ENCODE results near the gene DYRK3. TPM values are rescaled to one million over a fixed set of nuclear protein-coding genes. Genes with fewer than 3 reads are reported as not detected.

The DYRK3 gene
- total RNA-seq, 1 donor from 2014 or later, result 1.7 TPM

GRCh38 chr1:206631085-206631509, 4.2 kb upstream of the DYRK3 start:
- Mint-ChIP-seq H3K27ac (ENCODE audit: unreplicated experiment) (no peak overlapping the region), H3K4me1 (ENCODE audit: unreplicated experiment) (peaks cover 13% of the 10 kb centered on the region), H3K9me3 (ENCODE audit: unreplicated experiment) (no peaks in the 10 kb centered on the region), H3K27me3 (ENCODE audit: unreplicated experiment) (peaks cover 20% of the 10 kb centered on the region), H3K4me3 (ENCODE audit: unreplicated experiment) (no peak overlapping the region), H3K36me3 (ENCODE audit: unreplicated experiment) (no peaks in the 10 kb centered on the region)
- TF ChIP-seq CTCF (IDR thresholded peaks at IDR 0.05), result peak; percentile 59
- no peak for DNase-seq (ENCODE audit: extremely low spot score, unreplicated experiment)

DNA sequence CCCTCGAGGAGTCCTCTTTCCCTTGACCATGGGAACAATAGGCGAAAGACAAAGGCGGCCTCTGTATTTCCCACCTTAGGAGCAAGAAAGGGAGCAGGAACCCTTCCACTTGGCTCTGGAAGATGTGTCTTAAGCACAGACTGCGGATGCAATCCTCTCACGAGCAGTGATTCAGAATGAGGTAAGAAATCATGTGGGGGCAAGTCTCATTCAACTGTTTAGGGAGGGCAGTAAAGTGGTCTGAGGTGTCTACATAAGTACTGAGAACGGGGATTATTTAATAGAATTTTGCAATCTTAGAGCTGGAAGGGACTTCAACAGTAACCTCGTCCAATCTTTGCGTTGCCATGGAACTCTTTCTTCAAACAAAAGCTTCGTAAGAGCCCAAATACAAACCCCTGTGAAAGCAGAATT, 1.6 kb upstream of the DYRK3 start:
- Mint-ChIP-seq H3K4me3 (ENCODE audit: unreplicated experiment) (no peak overlapping the region), H3K4me1 (ENCODE audit: unreplicated experiment) (peaks cover 19% of the 10 kb centered on the region), H3K36me3 (ENCODE audit: unreplicated experiment) (no peaks in the 10 kb centered on the region), H3K27me3 (ENCODE audit: unreplicated experiment) (peaks cover 10% of the 10 kb centered on the region), H3K27ac (ENCODE audit: unreplicated experiment) (no peak overlapping the region), H3K9me3 (ENCODE audit: unreplicated experiment) (no peaks in the 10 kb centered on the region)
- DNase-seq (ENCODE audit: extremely low spot score, unreplicated experiment), result peak; percentile 10
- no peak for TF ChIP-seq CTCF (IDR thresholded peaks at IDR 0.05)

DNA sequence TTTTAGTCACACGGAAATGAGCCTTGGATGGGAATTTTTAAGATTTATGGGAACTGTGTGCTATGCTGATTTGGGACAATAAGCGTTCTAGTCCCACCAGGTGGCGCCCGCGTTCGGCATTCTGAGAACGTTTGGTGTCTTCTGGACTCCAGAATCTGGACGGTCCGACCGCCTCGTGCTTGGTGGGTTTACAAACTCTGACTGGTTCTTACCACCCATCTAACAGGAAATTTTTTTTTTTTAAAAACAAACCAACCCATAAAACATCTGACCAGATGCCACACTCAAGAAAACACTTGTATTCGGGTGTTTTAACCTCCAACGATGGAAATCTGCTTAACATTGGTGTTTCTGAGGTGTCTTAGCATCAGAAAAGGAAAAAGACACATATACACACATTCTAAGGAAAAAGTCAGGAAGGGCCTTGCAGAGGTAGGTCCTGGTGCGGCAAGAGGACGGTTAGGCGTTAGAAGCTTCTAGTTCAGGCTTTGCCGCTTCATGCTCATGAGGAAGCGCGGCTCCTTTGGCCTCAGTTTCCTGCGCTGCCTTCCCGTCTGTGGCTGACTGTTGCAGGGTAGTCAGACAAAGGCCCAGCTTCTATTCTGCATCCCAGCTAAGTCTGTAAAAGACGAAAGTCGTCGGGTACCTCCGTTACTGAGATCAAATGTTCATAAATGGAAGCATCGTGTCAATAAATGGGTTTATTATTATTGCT, 814 bp upstream of the DYRK3 start:
- Mint-ChIP-seq H3K9me3 (ENCODE audit: unreplicated experiment) (no peaks in the 10 kb centered on the region), H3K27ac (ENCODE audit: unreplicated experiment) (peak overlapping the region; percentile 63), H3K4me3 (ENCODE audit: unreplicated experiment) (peak overlapping the region; percentile 79), H3K27me3 (ENCODE audit: unreplicated experiment) (peaks cover 8% of the 10 kb centered on the region), H3K36me3 (ENCODE audit: unreplicated experiment) (no peaks in the 10 kb centered on the region), H3K4me1 (ENCODE audit: unreplicated experiment) (peaks cover 19% of the 10 kb centered on the region)
- TF ChIP-seq CTCF (IDR thresholded peaks at IDR 0.05), result peak; percentile 91
- peak; percentile 93 for DNase-seq (ENCODE audit: extremely low spot score, unreplicated experiment)

DNA sequence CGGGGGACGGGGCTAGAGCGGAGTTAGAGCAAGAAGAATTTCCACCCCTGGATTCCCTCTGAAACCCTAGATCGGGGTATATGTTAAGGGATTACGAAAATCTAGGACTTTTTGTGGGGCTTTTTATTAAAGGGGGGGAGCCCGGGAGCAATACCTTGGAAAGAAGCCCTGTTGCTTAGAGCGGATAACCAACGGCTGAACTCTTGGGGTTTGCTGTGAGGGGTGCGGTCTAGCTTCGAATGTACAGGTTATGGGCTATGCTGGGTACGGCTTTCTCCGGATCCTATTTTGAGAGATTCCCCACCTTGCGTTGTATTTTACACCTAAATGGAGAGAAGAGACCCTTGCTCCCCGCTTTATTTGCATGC, 626 bp downstream of the DYRK3 start:
- Mint-ChIP-seq H3K27me3 (ENCODE audit: unreplicated experiment) (peaks cover 6% of the 10 kb centered on the region), H3K4me1 (ENCODE audit: unreplicated experiment) (peaks cover 19% of the 10 kb centered on the region), H3K9me3 (ENCODE audit: unreplicated experiment) (no peaks in the 10 kb centered on the region), H3K36me3 (ENCODE audit: unreplicated experiment) (no peaks in the 10 kb centered on the region), H3K4me3 (ENCODE audit: unreplicated experiment) (peak overlapping the region; percentile 79), H3K27ac (ENCODE audit: unreplicated experiment) (no peak overlapping the region)
- DNase-seq (ENCODE audit: extremely low spot score, unreplicated experiment), result no peak
- no peak for TF ChIP-seq CTCF (IDR thresholded peaks at IDR 0.05)

DNA sequence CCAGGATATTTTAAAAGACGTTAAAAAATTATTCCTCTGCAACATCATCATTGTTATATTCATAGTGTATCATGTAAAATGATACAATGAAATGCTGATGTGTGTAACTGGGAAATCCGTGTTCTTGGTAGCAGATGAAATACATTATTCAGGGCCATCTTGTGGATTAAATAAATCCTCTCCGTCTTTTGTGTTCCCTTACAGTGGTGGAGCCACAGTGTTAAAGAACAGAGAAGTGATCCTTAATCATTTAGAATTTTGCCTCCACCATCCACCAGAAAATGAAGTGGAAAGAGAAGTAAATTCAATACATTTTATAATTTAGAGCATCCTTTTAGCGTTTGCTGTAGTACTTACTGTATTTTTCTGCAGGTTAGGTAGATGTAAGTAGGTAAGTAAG, 1.3 kb downstream of the DYRK3 start:
- Mint-ChIP-seq H3K9me3 (ENCODE audit: unreplicated experiment) (no peaks in the 10 kb centered on the region), H3K4me3 (ENCODE audit: unreplicated experiment) (peak overlapping the region; percentile 79), H3K27ac (ENCODE audit: unreplicated experiment) (no peak overlapping the region), H3K27me3 (ENCODE audit: unreplicated experiment) (peaks cover 6% of the 10 kb centered on the region), H3K36me3 (ENCODE audit: unreplicated experiment) (no peaks in the 10 kb centered on the region), H3K4me1 (ENCODE audit: unreplicated experiment) (peaks cover 19% of the 10 kb centered on the region)
- no peak for DNase-seq (ENCODE audit: extremely low spot score, unreplicated experiment)
- TF ChIP-seq CTCF (IDR thresholded peaks at IDR 0.05), result no peak

All from osteocyte (in vitro differentiated cells).